A673 (cell line): ENCODE results near the gene CMTM6.
"Not testable (repeated sequence)": the region's sequence is repeated elsewhere in the genome, so short reads cannot be mapped to it uniquely, and the experiment has no call there.

ENCODE experiments used
- EZH2 ChIP-seq: fragments of 200-600 bp; sonication (generic); IDR thresholded peaks from 2 replicates; pipeline ENCODE4 v1.6.1; 2017; ENCODE audit warnings: borderline replicate concordance, low read depth, mild to moderate bottlenecking, mixed read lengths, antibody characterized with exemption, low read length; ENCODE audit not compliant: poor library complexity, severe bottlenecking
- TF ChIP-seq, protein P1 (sequence below): fragments of 300-800, 200-600 bp; sonication (generic); conservative IDR thresholded peaks from 2 replicates; pipeline ENCODE4 v1.5.1; 2017; ENCODE audit warnings: low read depth, mild to moderate bottlenecking, antibody characterized with exemption, low read length, moderate library complexity, mixed read lengths

DNA sequence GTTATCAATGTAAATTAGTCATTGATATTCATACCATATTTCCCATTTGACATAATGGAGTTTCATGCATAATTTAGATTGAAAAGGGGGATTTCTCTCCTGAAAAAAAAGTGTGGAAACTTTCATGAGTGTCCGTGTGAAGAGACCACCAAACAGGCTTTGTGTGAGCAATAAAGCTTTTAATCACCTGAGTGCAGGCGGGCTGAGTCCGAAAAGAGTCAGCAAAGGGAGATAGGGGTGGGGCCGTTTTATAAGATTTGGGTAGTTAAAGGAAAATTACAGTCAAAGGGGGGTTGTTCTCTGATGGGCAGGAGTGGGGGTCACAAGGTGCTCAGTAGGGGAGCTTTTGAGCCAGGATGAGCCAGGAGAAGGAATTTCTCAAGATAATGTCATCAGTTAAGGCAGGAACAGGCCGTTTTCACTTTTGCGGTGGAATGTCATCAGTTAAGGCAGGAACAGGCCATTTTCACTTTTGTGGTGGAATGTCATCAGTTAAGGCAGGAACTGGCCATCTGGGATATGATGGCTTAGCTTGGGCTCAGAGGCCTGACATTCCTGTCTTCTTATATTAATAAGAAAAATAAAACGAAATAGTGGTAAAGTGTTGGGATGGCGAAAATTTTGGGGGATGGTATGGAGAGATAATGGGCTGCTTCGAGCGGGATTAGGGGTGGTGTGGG lies 41.7 kb downstream of the CMTM6 start:
- TF ChIP-seq, protein P1, sequence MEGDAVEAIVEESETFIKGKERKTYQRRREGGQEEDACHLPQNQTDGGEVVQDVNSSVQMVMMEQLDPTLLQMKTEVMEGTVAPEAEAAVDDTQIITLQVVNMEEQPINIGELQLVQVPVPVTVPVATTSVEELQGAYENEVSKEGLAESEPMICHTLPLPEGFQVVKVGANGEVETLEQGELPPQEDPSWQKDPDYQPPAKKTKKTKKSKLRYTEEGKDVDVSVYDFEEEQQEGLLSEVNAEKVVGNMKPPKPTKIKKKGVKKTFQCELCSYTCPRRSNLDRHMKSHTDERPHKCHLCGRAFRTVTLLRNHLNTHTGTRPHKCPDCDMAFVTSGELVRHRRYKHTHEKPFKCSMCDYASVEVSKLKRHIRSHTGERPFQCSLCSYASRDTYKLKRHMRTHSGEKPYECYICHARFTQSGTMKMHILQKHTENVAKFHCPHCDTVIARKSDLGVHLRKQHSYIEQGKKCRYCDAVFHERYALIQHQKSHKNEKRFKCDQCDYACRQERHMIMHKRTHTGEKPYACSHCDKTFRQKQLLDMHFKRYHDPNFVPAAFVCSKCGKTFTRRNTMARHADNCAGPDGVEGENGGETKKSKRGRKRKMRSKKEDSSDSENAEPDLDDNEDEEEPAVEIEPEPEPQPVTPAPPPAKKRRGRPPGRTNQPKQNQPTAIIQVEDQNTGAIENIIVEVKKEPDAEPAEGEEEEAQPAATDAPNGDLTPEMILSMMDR = not testable (repeated sequence)
- not testable (repeated sequence) for TF ChIP-seq EZH2
